GM12801 (cell line): ENCODE measurements around the gene NEDD4L.

Experiments used
- CTCF ChIP-seq: IDR thresholded peaks from one replicate; pipeline ENCODE4 v1.5.1; 2011; ENCODE audit warnings: control low read depth; ENCODE audit not compliant: insufficient read length; ENCODE audit errors: extremely low read depth

NEDD4L gene

DNA sequence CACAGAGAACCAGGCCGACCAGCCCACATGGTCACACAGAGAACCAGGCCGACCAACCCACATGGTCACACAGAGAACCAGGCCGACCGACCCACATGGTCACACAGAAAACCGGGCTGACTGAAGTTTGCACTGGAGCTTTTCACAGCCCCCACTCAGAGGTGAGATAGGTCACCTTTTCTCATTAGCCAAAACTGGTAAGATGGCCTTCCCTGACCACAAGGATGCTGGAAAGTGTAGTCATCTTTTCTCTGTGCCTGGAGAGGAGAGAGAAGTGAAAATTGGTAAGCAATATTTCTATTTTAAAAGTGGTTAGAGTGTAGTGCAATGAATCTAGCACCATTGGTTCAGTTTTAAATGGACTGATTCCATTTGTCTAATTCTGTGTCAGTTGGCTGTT lies 247.1 kb downstream of the NEDD4L start:
- no peak for TF ChIP-seq CTCF

DNA sequence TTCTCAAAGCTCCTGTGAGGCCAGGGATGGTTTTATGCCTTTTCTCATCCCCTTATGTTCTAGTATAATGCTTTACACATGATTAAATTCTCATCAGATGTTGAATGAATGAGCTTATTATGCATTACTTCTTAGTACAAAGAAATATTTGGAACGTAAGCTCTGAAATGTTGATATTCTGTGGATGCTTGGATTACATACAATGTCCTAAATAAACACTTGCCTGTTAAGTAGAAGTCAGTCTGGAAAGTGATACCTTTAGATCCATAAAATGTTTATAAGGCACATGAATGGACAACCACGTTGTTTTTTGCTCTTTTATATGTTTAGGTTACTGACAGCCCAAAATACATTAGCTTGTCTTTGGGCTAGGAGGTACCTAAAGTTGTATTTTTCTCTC lies 248.6 kb downstream of the NEDD4L start:
- no peak for TF ChIP-seq CTCF

- no peak for TF ChIP-seq CTCF
Observed at GRCh38 chr18:58297198-58297597, 253.2 kb downstream of the NEDD4L start.

GRCh38 chr18:58298251-58299134 lies 254.5 kb downstream of the NEDD4L start:
- TF ChIP-seq CTCF = no peak

GRCh38 chr18:58299135-58299473 lies 255.1 kb downstream of the NEDD4L start:
- no peak for TF ChIP-seq CTCF

DNA sequence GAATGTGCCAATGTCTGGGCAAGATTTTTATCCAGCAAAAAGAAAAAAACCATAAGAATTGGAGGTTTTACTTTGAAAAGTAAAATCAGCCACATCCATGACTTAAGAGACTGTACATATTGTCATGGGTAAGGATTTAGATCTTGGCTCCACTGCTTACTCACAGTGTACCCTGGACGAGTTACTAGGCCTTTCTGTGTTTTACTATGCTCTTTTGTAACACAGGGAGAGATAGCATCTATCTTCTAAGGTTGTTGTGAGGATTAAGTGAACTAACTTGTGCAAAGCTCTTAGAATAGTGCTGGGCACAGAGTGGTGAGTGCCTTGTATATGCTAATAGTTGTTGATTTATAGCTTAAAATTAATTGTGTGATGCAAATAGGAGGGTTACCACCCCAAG lies 255.9 kb downstream of the NEDD4L start:
- no peak for TF ChIP-seq CTCF

DNA sequence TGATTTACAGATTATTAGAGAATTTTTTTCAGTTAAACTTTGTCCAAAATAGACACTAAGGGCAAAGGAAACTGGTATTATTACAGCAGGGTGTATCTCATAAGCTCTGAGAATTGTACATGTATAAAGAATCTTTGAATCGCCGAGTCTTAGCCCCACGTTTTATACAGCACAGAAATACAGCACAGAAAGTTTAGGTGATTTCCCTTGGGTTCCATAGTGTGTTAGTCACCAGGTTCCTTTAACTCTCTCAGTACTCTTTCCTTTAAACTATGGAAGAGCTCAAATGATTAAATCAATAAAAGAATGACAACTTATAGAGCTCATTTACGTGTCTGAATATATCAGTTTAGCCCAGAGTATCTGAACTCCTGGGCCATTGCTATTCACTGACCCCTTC lies 256.8 kb downstream of the NEDD4L start:
- TF ChIP-seq CTCF = no peak
